ENCODE measurements around the gene IL12RB2. TPM values are rescaled to one million over a fixed set of nuclear protein-coding genes. Genes with fewer than 3 reads are reported as not detected.
"Not testable (repeated sequence)": the region's sequence is repeated elsewhere in the genome, so short reads cannot be mapped to it uniquely, and the experiment has no call there.

IL12RB2 gene
- polyA plus RNA-seq, 1 of the 3 experiments (the other 2 are of a cell fraction), result not detected

GRCh38 chr1:67415041-67415440 lies 107.4 kb downstream of the IL12RB2 start:
- no peaks in the 10 kb centered on the region for H3K9me3 ChIP-seq
- no peaks in the 10 kb centered on the region for H3K9me2 ChIP-seq
- 98% methylated on average over 13 of the region's 13 CpGs for WGBS (ENCODE audit: low lambda C conversion rate)
- H3K27ac ChIP-seq (ENCODE audit: low read depth in 2 of 2, low read length in 1 of 2), result no peak overlapping the region
- peaks cover 77% of the 10 kb centered on the region for H3K79me2 ChIP-seq (ENCODE audit: insufficient read depth)
- no peaks in the 10 kb centered on the region; a peak in 2 of 4 replicates for H3K4me1 ChIP-seq (ENCODE audit: control insufficient read depth in 1 of 2, insufficient read depth in 2 of 2, low read depth in 1 of 2, low read length in 1 of 2)
- peaks cover 73 to 85% of the 10 kb centered on the region in 2 experiments for H3K36me3 ChIP-seq (replicated peaks in 1 of 2; ENCODE audit: control insufficient read depth in 1 of 2, insufficient read depth in 2 of 2, low read length in 1 of 2)
- H3K27me3 ChIP-seq (ENCODE audit: insufficient read depth), result no peaks in the 10 kb centered on the region
- H2AFZ ChIP-seq (ENCODE audit: low read depth), result no peak overlapping the region
- DNase-seq, result no peak
- H3F3A ChIP-seq (replicated peaks; ENCODE audit: insufficient read depth), result peaks cover 17% of the 10 kb centered on the region
- peaks cover 56% of the 10 kb centered on the region for H4K20me1 ChIP-seq (ENCODE audit: insufficient read depth)
- H3K9ac ChIP-seq, result no peak overlapping the region
- no peak overlapping the region for H3K4me2 ChIP-seq
- ChIA-PET CTCF (interaction anchor here (1.7 kb wide), 1 partner anchor 14 kb away, joined by 6 read pairs; no protein-coding TSS in a partner anchor), POLR2A (no interaction called here)
- H3K4me3 ChIP-seq (ENCODE audit: low read depth in 2 of 2, low read length in 1 of 2), result no peak overlapping the region
- TF ChIP-seq GABPA (IDR thresholded peaks at IDR 0.05; ENCODE audit: low read depth) (no peak), RXRA (IDR thresholded peaks at IDR 0.05; ENCODE audit: borderline replicate concordance, low read depth) (no peak), TCF12 (IDR thresholded peaks at IDR 0.05) (no peak)

- DNase-seq; H3K27ac ChIP-seq (ENCODE audit: low read depth in 2 of 2, low read length in 1 of 2); H3K4me2 ChIP-seq; H3K27me3 ChIP-seq (ENCODE audit: insufficient read depth); H2AFZ ChIP-seq (ENCODE audit: low read depth); H3K9me2 ChIP-seq; H3K4me1 ChIP-seq (ENCODE audit: control insufficient read depth in 1 of 2, insufficient read depth in 2 of 2, low read depth in 1 of 2, low read length in 1 of 2); H3K9ac ChIP-seq; H3K4me3 ChIP-seq (ENCODE audit: low read depth in 2 of 2, low read length in 1 of 2); H3F3A ChIP-seq (replicated peaks; ENCODE audit: insufficient read depth); H3K9me3 ChIP-seq; CTCF ChIA-PET; POLR2A ChIA-PET: not testable (repeated sequence)
- Histone ChIP-seq H3K79me2 (ENCODE audit: insufficient read depth) (peaks cover 89% of the 10 kb centered on the region), H3K36me3 (replicated peaks in 1 of 2; ENCODE audit: control insufficient read depth in 1 of 2, insufficient read depth in 2 of 2, low read length in 1 of 2) (peaks cover 72 to 89% of the 10 kb centered on the region in 2 experiments), H4K20me1 (ENCODE audit: insufficient read depth) (peaks cover 71% of the 10 kb centered on the region)
- 80% methylated on average over 4 of the region's 4 CpGs for WGBS (ENCODE audit: low lambda C conversion rate)
Measured at GRCh38 chr1:67417733-67418132, 110.1 kb downstream of the IL12RB2 start.

- H3K9ac ChIP-seq, result no peak overlapping the region
- no peak overlapping the region for H3K27ac ChIP-seq (ENCODE audit: low read depth in 2 of 2, low read length in 1 of 2)
- H4K20me1 ChIP-seq (ENCODE audit: insufficient read depth), result peaks cover 77% of the 10 kb centered on the region
- no peak overlapping the region for H3K4me3 ChIP-seq (ENCODE audit: low read depth in 2 of 2, low read length in 1 of 2)
- DNase-seq, result no peak
- POLR2A ChIA-PET, result no interaction called here
- H3K4me1 ChIP-seq (ENCODE audit: control insufficient read depth in 1 of 2, insufficient read depth in 2 of 2, low read depth in 1 of 2, low read length in 1 of 2), result no peaks in the 10 kb centered on the region; a peak in 1 of 4 replicates
- peaks cover 97% of the 10 kb centered on the region for H3K79me2 ChIP-seq (ENCODE audit: insufficient read depth)
- CTCF ChIA-PET, result interaction anchor here (1.0 kb wide), 1 partner anchor 81 kb away, joined by 3 read pairs; no protein-coding TSS in a partner anchor
- no peaks in the 10 kb centered on the region for H3K27me3 ChIP-seq (ENCODE audit: insufficient read depth)
- no peak overlapping the region for H2AFZ ChIP-seq (ENCODE audit: low read depth)
- H3K9me2 ChIP-seq, result no peaks in the 10 kb centered on the region
- H3K36me3 ChIP-seq (replicated peaks in 1 of 2; ENCODE audit: control insufficient read depth in 1 of 2, insufficient read depth in 2 of 2, low read length in 1 of 2), result peaks cover 71 to 88% of the 10 kb centered on the region in 2 experiments
- 89% methylated on average over 6 of the region's 6 CpGs for WGBS (ENCODE audit: low lambda C conversion rate)
- H3K9me3 ChIP-seq, result no peaks in the 10 kb centered on the region
- TF ChIP-seq RAD21 (IDR thresholded peaks at IDR 0.05; ENCODE audit: low read length), result no peak
- no peak for TF ChIP-seq EZH2phosphoT487 (IDR thresholded peaks at IDR 0.05; ENCODE audit: borderline replicate concordance, low read depth)
- TF ChIP-seq RFX5 (IDR thresholded peaks at IDR 0.05; ENCODE audit: low read length), result no peak
- no peak for TF ChIP-seq MAX (IDR thresholded peaks at IDR 0.05; ENCODE audit: low read depth)
- no peak for TF ChIP-seq YY1 (IDR thresholded peaks at IDR 0.05; ENCODE audit: low read depth)
- no peak for TF ChIP-seq FOXJ3 (CRISPR knock-in tag; IDR thresholded peaks at IDR 0.05)
- TF ChIP-seq USF1 (IDR thresholded peaks at IDR 0.05; ENCODE audit: borderline replicate concordance, low read depth), result no peak
- no peak for TF ChIP-seq JUND (IDR thresholded peaks at IDR 0.05)
- TF ChIP-seq PBX3 (IDR thresholded peaks at IDR 0.05), result no peak
- TF ChIP-seq CTCF (IDR thresholded peaks at IDR 0.05), result no peak
- no peak for TF ChIP-seq ELF1 (IDR thresholded peaks at IDR 0.05)
- no peak for TF ChIP-seq RXRA (IDR thresholded peaks at IDR 0.05; ENCODE audit: borderline replicate concordance, low read depth)
- no peak for TF ChIP-seq MEF2A (IDR thresholded peaks at IDR 0.05; ENCODE audit: borderline replicate concordance, low read depth)
- no peak for TF ChIP-seq NRF1 (IDR thresholded peaks at IDR 0.05; ENCODE audit: low read depth, low read length)
- no peak for TF ChIP-seq SIN3A (IDR thresholded peaks at IDR 0.05; ENCODE audit: borderline replicate concordance, low read depth, low read length)
- TF ChIP-seq SMC3 (IDR thresholded peaks at IDR 0.05; ENCODE audit: low read depth, low read length), result no peak
- H3K4me2 ChIP-seq, result no peak overlapping the region
- H3F3A ChIP-seq (replicated peaks; ENCODE audit: insufficient read depth), result peaks cover 8% of the 10 kb centered on the region
Measured at GRCh38 chr1:67418839-67419586, 111.3 kb downstream of the IL12RB2 start.

All from SK-N-SH (cell line).